HCT116 (cell line): Measurements from ENCODE around the gene FAM174A. TPM values are rescaled to one million over a fixed set of nuclear protein-coding genes. Genes with fewer than 3 reads are reported as not detected.

Experiments used
- ATAC-seq: fragments of 200-7000 bp; cut with Tn5 transposase; 2 replicates; pipeline ENCODE4 v1.9.1; 2020; ENCODE audit warnings: mild to moderate bottlenecking, moderate library complexity
- BruUV-seq: library from RNA; stranded (reverse); fragments of 400-500 nt; replicated peaks from 2 replicates; lab custom pipeline; 2021; lab: Mats Ljungman, UMichigan
- CTCF ChIA-PET: fragments of 300-600 bp; sonication (Branson Sonifier 250); formaldehyde crosslinking; loops from one replicate; lab custom pipeline; 2021; ENCODE audit warnings: antibody characterized with exemption; lab: Charles Lee
- POLR2A ChIA-PET: fragments of 300-600, 350-600 bp; sonication (Branson Sonifier 250); formaldehyde crosslinking; loops from one replicate; lab custom pipeline; 2021; ENCODE audit warnings: antibody characterized with exemption; lab: Charles Lee
- RAD21 ChIA-PET, 2 experiments: fragments of 300-600 bp; sonication (Branson Sonifier 250); formaldehyde crosslinking; loops; one replicate each; lab custom pipeline; 2023; ENCODE audit warnings: low total read pairs in 2 of 2; ENCODE audit not compliant: uncharacterized antibody in 2 of 2, unreplicated experiment in 2 of 2, low non-redundant PET in 1 of 2; lab: Charles Lee
- DNase-seq: peaks from one replicate; pipeline ENCODE4 v3.0.0-alpha.2; 2010; ENCODE audit warnings: low read depth, low spot score
- H2AFZ ChIP-seq: fragments of 200-600 bp; shearing (Covaris generic), sonication (generic); 2 replicates; pipeline ENCODE4 v1.6.1; 2017; ENCODE audit warnings: low read depth, mixed run types, mixed read lengths, antibody characterized with exemption, low read length; ENCODE audit not compliant: poor library complexity, severe bottlenecking
- H3K27ac ChIP-seq: 2 replicates; pipeline ENCODE4 v1.5.1; 2012; ENCODE audit warnings: low read depth, low read length
- H3K27me3 ChIP-seq: fragments of 200-600 bp; sonication (generic); 2 replicates; pipeline ENCODE4 v1.6.1; 2016; ENCODE audit warnings: mixed run types, low read length, mixed read lengths; ENCODE audit not compliant: insufficient read depth
- H3K36me3 ChIP-seq, 2 experiments: fragments of 200-500 bp in 1 of 2; fragments of 200-600 bp in 1 of 2; sonication (Bioruptor generic) in 1 of 2; sonication (generic) in 1 of 2; 2 replicates each; pipeline versions ENCODE4 v1.5.1 to v1.6.1; 2014 to 2016; ENCODE audit warnings: low read length in 2 of 2, inconsistent platforms in 1 of 2, mixed read lengths in 1 of 2, mixed run types in 1 of 2; ENCODE audit not compliant: insufficient read depth in 2 of 2, control insufficient read depth in 1 of 2
- H3K4me1 ChIP-seq, 2 experiments: fragments of 200-600 bp in 1 of 2; sonication (generic) in 1 of 2; 2 replicates each; pipeline versions ENCODE4 v1.5.1 to v1.6.1; 2012 to 2017; ENCODE audit warnings: low read length in 2 of 2, inconsistent platforms in 1 of 2, mild to moderate bottlenecking in 1 of 2, mixed read lengths in 1 of 2, mixed run types in 1 of 2, moderate library complexity in 1 of 2; ENCODE audit not compliant: insufficient read depth in 2 of 2, control insufficient read depth in 1 of 2
- H3K4me2 ChIP-seq: fragments of 200-600 bp; sonication (generic); 2 replicates; pipeline ENCODE4 v1.6.1; 2017; ENCODE audit warnings: mixed run types, low read length, mixed read lengths
- H3K4me3 ChIP-seq, 2 experiments: fragments of 200-600 bp in 1 of 2; sonication (generic) in 1 of 2; replicated peaks in 1 of 2; 2 replicates each; pipeline ENCODE4 v1.5.1; 2011 to 2016; ENCODE audit warnings: low read length in 2 of 2, control low read depth in 1 of 2, low read depth in 1 of 2, mild to moderate bottlenecking in 1 of 2, mixed read lengths in 1 of 2, mixed run types in 1 of 2
- H3K79me2 ChIP-seq: fragments of 200-600 bp; sonication (generic); 2 replicates; pipeline ENCODE4 v1.6.1; 2017; ENCODE audit warnings: mild to moderate bottlenecking, mixed run types, low read length, moderate library complexity, mixed read lengths; ENCODE audit not compliant: insufficient read depth
- H3K9ac ChIP-seq: fragments of 200-600 bp; sonication (generic); 2 replicates; pipeline ENCODE4 v1.6.1; 2016; ENCODE audit warnings: low read length, mixed read lengths
- H3K9me2 ChIP-seq: fragments of 200-600 bp; sonication (generic), shearing (Covaris generic); 2 replicates; pipeline ENCODE4 v1.6.1; 2017; ENCODE audit warnings: mixed run types, mild to moderate bottlenecking, moderate library complexity; ENCODE audit not compliant: insufficient read depth
- H3K9me3 ChIP-seq, 2 experiments: fragments of 200-500 bp in 1 of 2; fragments of 200-600 bp in 1 of 2; sonication (Bioruptor generic) in 1 of 2; sonication (generic) in 1 of 2; 2 replicates each; pipeline ENCODE4 v1.6.1; 2014 to 2017; ENCODE audit warnings: low read length in 2 of 2, mixed read lengths in 2 of 2, inconsistent platforms in 1 of 2, low read depth in 1 of 2, mild to moderate bottlenecking in 1 of 2, mixed run types in 1 of 2, moderate library complexity in 1 of 2; ENCODE audit not compliant: control insufficient read depth in 1 of 2, insufficient read depth in 1 of 2
- H4K20me1 ChIP-seq: fragments of 200-600 bp; sonication (generic), shearing (Covaris generic); 2 replicates; pipeline ENCODE4 v1.6.1; 2017; ENCODE audit warnings: mixed run types, mild to moderate bottlenecking, moderate library complexity; ENCODE audit not compliant: insufficient read depth
- EGR1 ChIP-seq: IDR thresholded peaks from 2 replicates; pipeline ENCODE4 v1.6.1; 2012; ENCODE audit warnings: low read depth
- ELF1 ChIP-seq: IDR thresholded peaks from 2 replicates; pipeline ENCODE4 v1.6.1; 2012; ENCODE audit warnings: low read depth, borderline replicate concordance
- EZH2 ChIP-seq: fragments of 200-600 bp; sonication (generic); IDR thresholded peaks from 2 replicates; pipeline ENCODE4 v1.6.1; 2017; ENCODE audit warnings: antibody characterized with exemption, mixed run types
- EZH2phosphoT487 ChIP-seq: fragments of 200-600 bp; IDR thresholded peaks from 2 replicates; pipeline ENCODE4 v1.6.1; 2018; ENCODE audit warnings: antibody characterized with exemption, borderline replicate concordance
- FOSL1 ChIP-seq: IDR thresholded peaks from 2 replicates; pipeline ENCODE4 v1.6.1; 2012; ENCODE audit warnings: low read depth
- POLR2AphosphoS5 ChIP-seq: IDR thresholded peaks from 2 replicates; pipeline ENCODE4 v1.6.1; 2011; ENCODE audit warnings: mild to moderate bottlenecking, low read depth, low read length, moderate library complexity
- YY1 ChIP-seq: IDR thresholded peaks from 2 replicates; pipeline ENCODE4 v1.6.1; 2011; ENCODE audit warnings: low read length, low read depth, moderate library complexity, mild to moderate bottlenecking; ENCODE audit not compliant: insufficient replicate concordance; ENCODE audit errors: extremely low read depth
- ZFX ChIP-seq: fragments of 450-650 bp; IDR thresholded peaks from 2 replicates; pipeline ENCODE4 v1.6.1; 2017
- ZNF274 ChIP-seq: fragments of 200-500 bp; sonication (Bioruptor generic); IDR thresholded peaks from 2 replicates; pipeline ENCODE4 v1.6.1; 2014; ENCODE audit warnings: mild to moderate bottlenecking, low read depth, low read length, inconsistent platforms
- intact Hi-C: fragments of 100-400 bp; cut with micrococcal nuclease; formaldehyde crosslinking; loops from 2 replicates; pipeline ENCODE4 v1.10.0; 2022
- total RNA-seq: library from RNA; stranded (reverse); gene quantifications from one replicate; pipeline ENCODE4 v1.2.1, GENCODE V29; 2021; ENCODE audit not compliant: unreplicated experiment
- TF ChIP-seq, protein P1 (sequence below), 3 experiments: fragments of 200-600 bp in 1 of 3; sonication (generic) in 1 of 3; IDR thresholded peaks in 2 of 3; conservative IDR thresholded peaks in 1 of 3; 2 replicates each; pipeline ENCODE4 v1.5.1; 2012 to 2017; ENCODE audit warnings: low read depth in 2 of 3, low read length in 2 of 3, antibody characterized with exemption in 1 of 3, borderline replicate concordance in 1 of 3, control low read depth in 1 of 3, mild to moderate bottlenecking in 1 of 3, mixed read lengths in 1 of 3, mixed run types in 1 of 3, moderate library complexity in 1 of 3; ENCODE audit not compliant: insufficient read depth in 1 of 3

FAM174A gene
- total RNA-seq, 1 experiment from 2014 or later: 8.6 TPM

DNA sequence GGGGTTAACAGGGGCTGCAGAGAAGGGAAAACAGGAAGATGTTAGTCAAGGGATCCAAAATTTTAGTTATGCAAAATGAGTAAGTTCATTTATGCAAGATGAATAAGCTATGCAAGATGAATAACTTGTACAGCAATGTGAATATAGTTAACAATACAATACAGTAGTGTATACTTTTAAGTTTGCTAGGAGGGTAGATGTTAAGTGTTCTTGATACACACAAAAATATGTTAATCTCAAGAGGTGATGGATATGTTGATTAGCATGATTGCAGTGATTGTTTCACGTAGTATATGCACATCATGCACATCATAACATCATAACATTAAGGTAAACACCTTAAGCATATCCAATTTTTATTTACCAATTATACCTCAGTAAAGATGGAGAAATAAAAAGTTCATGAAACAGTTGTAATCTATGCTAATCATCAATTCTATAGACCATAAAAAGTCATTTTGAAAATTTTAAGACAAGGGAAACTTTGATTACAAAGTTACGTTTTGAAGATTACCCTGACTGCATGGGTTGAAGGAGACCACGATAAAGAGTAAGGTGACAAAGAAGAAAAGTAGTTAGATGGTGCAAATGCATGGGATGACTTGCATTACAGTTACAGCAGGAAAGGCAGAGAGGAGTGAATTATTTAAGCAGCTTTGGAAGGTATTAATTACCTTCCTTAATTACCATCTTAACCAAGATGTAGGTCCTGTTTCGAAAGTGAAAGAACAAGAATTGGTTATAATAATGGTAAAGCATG is 31.4 kb downstream of the FAM174A start (continued):
- TF ChIP-seq, protein P1, sequence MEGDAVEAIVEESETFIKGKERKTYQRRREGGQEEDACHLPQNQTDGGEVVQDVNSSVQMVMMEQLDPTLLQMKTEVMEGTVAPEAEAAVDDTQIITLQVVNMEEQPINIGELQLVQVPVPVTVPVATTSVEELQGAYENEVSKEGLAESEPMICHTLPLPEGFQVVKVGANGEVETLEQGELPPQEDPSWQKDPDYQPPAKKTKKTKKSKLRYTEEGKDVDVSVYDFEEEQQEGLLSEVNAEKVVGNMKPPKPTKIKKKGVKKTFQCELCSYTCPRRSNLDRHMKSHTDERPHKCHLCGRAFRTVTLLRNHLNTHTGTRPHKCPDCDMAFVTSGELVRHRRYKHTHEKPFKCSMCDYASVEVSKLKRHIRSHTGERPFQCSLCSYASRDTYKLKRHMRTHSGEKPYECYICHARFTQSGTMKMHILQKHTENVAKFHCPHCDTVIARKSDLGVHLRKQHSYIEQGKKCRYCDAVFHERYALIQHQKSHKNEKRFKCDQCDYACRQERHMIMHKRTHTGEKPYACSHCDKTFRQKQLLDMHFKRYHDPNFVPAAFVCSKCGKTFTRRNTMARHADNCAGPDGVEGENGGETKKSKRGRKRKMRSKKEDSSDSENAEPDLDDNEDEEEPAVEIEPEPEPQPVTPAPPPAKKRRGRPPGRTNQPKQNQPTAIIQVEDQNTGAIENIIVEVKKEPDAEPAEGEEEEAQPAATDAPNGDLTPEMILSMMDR (IDR thresholded peaks at IDR 0.05 in 2 of 3, conservative IDR thresholded peaks at IDR 0.05 in 1 of 3; ENCODE audit: borderline replicate concordance in 1 of 3, insufficient read depth in 1 of 3, low read depth in 2 of 3, low read length in 2 of 3): no peak
- no peak for TF ChIP-seq ELF1
- TF ChIP-seq YY1: no peak
- TF ChIP-seq ZFX: no peak
- no peak for TF ChIP-seq POLR2AphosphoS5
- no peak for TF ChIP-seq EGR1
- no peak for TF ChIP-seq EZH2phosphoT487
- TF ChIP-seq ZNF274: no peak
- TF ChIP-seq EZH2: no peak

- Histone ChIP-seq H3K4me3 (no peak overlapping the region), H2AFZ (no peak overlapping the region), H3K79me2 (no peaks in the 10 kb centered on the region), H3K27ac (no peak overlapping the region), H3K27me3 (no peaks in the 10 kb centered on the region), H3K9ac (no peak overlapping the region), H3K4me2 (no peak overlapping the region), H4K20me1 (no peaks in the 10 kb centered on the region), H3K9me2 (no peaks in the 10 kb centered on the region), H3K36me3 (no peaks in the 10 kb centered on the region), H3K4me1 (no peaks in the 10 kb centered on the region), H3K9me3 (no peaks in the 10 kb centered on the region)
- ChIA-PET POLR2A (no interaction called here), RAD21 (no interaction called here), CTCF (no interaction called here)
- ATAC-seq: no peak
- TF ChIP-seq EZH2 (no peak), EZH2phosphoT487 (no peak), FOSL1 (no peak)
- intact Hi-C loops: no loop called here
- no TSS peak for BruUV-seq
- DNase-seq: no peak
Observed at GRCh38 chr5:100574716-100575115, 39.5 kb downstream of the FAM174A start.
